Hepatocyte (in vitro differentiated cells): ENCODE measurements around the gene LILRA2. TPM values are rescaled to one million over a fixed set of nuclear protein-coding genes. Genes with fewer than 3 reads are reported as not detected.
"Not testable (repeated sequence)": the region's sequence is repeated elsewhere in the genome, so short reads cannot be mapped to it uniquely, and the experiment has no call there.

Experiments used
- DNase-seq: peaks from one replicate; pipeline ENCODE4 v3.0.0-alpha.2; 2016; ENCODE audit warnings: low spot score
- H2AFZ ChIP-seq: fragments of 200-600 bp; sonication (generic); 2 replicates; pipeline ENCODE4 v1.6.0; 2016; ENCODE audit warnings: antibody characterized with exemption, mild to moderate bottlenecking
- H3K27ac ChIP-seq: fragments of 200-600 bp; sonication (generic); 2 replicates; pipeline ENCODE4 v1.5.1; 2016; ENCODE audit warnings: mild to moderate bottlenecking
- H3K27me3 ChIP-seq: fragments of 200-600 bp; sonication (generic); 2 replicates; pipeline ENCODE4 v1.6.1; 2016
- H3K36me3 ChIP-seq: fragments of 200-600 bp; sonication (generic); replicated peaks from 2 replicates; pipeline ENCODE4 v1.5.1; 2016; ENCODE audit warnings: low read depth; ENCODE audit not compliant: insufficient read depth
- H3K4me1 ChIP-seq: fragments of 200-600 bp; sonication (generic); 2 replicates; pipeline ENCODE4 v1.5.1; 2016; ENCODE audit warnings: mild to moderate bottlenecking, moderate library complexity; ENCODE audit not compliant: insufficient read depth
- H3K4me2 ChIP-seq: fragments of 200-600 bp; sonication (generic); 2 replicates; pipeline ENCODE4 v1.6.0; 2016
- H3K4me3 ChIP-seq: fragments of 200-600 bp; sonication (generic); 2 replicates; pipeline ENCODE4 v1.5.1; 2016; ENCODE audit warnings: mild to moderate bottlenecking
- H3K79me2 ChIP-seq: fragments of 200-600 bp; sonication (generic); 2 replicates; pipeline ENCODE4 v1.6.0; 2017; ENCODE audit warnings: mild to moderate bottlenecking
- H3K9me2 ChIP-seq: fragments of 200-600 bp; sonication (generic); replicated peaks from 2 replicates; pipeline ENCODE4 v1.6.0; 2017; ENCODE audit warnings: mild to moderate bottlenecking; ENCODE audit not compliant: insufficient read depth
- H3K9me3 ChIP-seq: fragments of 200-600 bp; sonication (generic); 2 replicates; pipeline ENCODE4 v1.5.1; 2016; ENCODE audit warnings: low read depth, mild to moderate bottlenecking
- H4K20me1 ChIP-seq: fragments of 200-600 bp; sonication (generic); 2 replicates; pipeline ENCODE4 v1.6.0; 2016; ENCODE audit warnings: mild to moderate bottlenecking; ENCODE audit not compliant: insufficient read depth, poor library complexity, severe bottlenecking
- CTCF ChIP-seq: fragments of 200-600 bp; sonication (generic); IDR thresholded peaks from 2 replicates; pipeline ENCODE4 v1.5.1; 2016; ENCODE audit warnings: antibody characterized with exemption, mild to moderate bottlenecking; ENCODE audit not compliant: poor library complexity
- EZH2 ChIP-seq: fragments of 200-600 bp; sonication (generic); IDR thresholded peaks from 2 replicates; pipeline ENCODE4 v1.6.1; 2016; ENCODE audit warnings: antibody characterized with exemption, mild to moderate bottlenecking, borderline replicate concordance
- EZH2phosphoT487 ChIP-seq: fragments of 200-600 bp; sonication (generic); IDR thresholded peaks from one replicate; pipeline ENCODE4 v1.6.1; 2018; ENCODE audit warnings: antibody characterized with exemption, mild to moderate bottlenecking, low read depth, moderate library complexity; ENCODE audit not compliant: unreplicated experiment, severe bottlenecking
- WGBS: methylation state at CpG from one replicate; pipeline ENCODE4 v1.1.6; 2016; ENCODE audit warnings: low lambda C conversion rate; ENCODE audit errors: missing lambda C conversion rate; 5-methylcytosine and 5-hydroxymethylcytosine counted together
- polyA plus RNA-seq: library from polyadenylated mRNA; unstranded; fragments of >200 nt; fragmentation: Nextera tagmentation; extraction: Ambion mirVana; gene quantifications from 2 replicates; pipeline ENCODE4 v1.2.1, GENCODE V29; 2016
- total RNA-seq: library from RNA; depleted of rRNA; stranded (reverse); fragments of >200 nt; gene quantifications from 2 replicates; pipeline ENCODE4 v1.2.3, GENCODE V29; 2014

Gene LILRA2
- total and polyA plus RNA-seq, 2 experiments from 2014 or later, result not detected

- H3K4me1 ChIP-seq, result no peaks in the 10 kb centered on the region
- H4K20me1 ChIP-seq, result no peaks in the 10 kb centered on the region
- no peak overlapping the region for H2AFZ ChIP-seq
- no peak for DNase-seq
- no peak overlapping the region for H3K4me3 ChIP-seq
- WGBS, result 68% methylated on average over 8 of the region's 8 CpGs
- no peak for TF ChIP-seq EZH2
- no peak for TF ChIP-seq CTCF
- TF ChIP-seq EZH2phosphoT487, result no peak
- no peaks in the 10 kb centered on the region for H3K36me3 ChIP-seq
- H3K9me3 ChIP-seq, result no peaks in the 10 kb centered on the region
- H3K27me3 ChIP-seq, result no peaks in the 10 kb centered on the region
- H3K4me2 ChIP-seq, result no peak overlapping the region
- H3K27ac ChIP-seq, result no peak overlapping the region
- no peaks in the 10 kb centered on the region for H3K79me2 ChIP-seq
- no peaks in the 10 kb centered on the region for H3K9me2 ChIP-seq
Measured at GRCh38 chr19:54626757-54627156, 53.2 kb downstream of the LILRA2 start.

- 40% methylated on average over 4 of the region's 4 CpGs for whole genome bisulfite sequencing
- not testable (repeated sequence) for H4K20me1 ChIP-seq, DNase-seq, H3K4me2 ChIP-seq, H3K79me2 ChIP-seq, H3K4me1 ChIP-seq, H3K27me3 ChIP-seq, H3K9me3 ChIP-seq, H2AFZ ChIP-seq, H3K36me3 ChIP-seq, H3K9me2 ChIP-seq, H3K4me3 ChIP-seq, H3K27ac ChIP-seq
Measured at GRCh38 chr19:54627912-54628311, 54.3 kb downstream of the LILRA2 start.

DNA sequence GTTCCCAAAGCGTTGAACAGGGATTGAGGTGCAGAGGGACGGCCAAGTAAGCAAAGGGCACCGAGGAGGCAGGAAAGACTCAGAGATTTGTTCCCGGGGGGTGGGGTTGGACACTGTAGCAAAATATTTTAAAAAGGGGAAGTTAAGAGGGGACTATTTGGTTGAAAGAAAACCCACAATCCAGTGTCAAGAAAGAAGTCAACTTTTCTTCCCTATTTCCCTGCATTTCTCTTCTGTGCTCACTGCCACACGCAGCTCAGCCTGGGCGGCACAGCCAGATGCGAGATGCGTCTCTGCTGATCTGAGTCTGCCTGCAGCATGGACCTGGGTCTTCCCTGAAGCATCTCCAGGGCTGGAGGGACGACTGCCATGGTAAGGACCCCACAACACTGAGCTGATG, 56.7 kb downstream of the LILRA2 start, which contains the start of gene LILRB1:
Gene LILRB1 (plus strand): TSS at position 223 of the 400 bp plus-strand sequence. CDS start 590 bp downstream, outside the sequence.
- H3K79me2 ChIP-seq, H4K20me1 ChIP-seq, H3K4me3 ChIP-seq, H3K27me3 ChIP-seq, H2AFZ ChIP-seq, H3K27ac ChIP-seq, DNase-seq, H3K4me1 ChIP-seq, H3K4me2 ChIP-seq, H3K9me2 ChIP-seq, H3K9me3 ChIP-seq, H3K36me3 ChIP-seq: not testable (repeated sequence)
- WGBS, result 78% methylated on average over 9 of the region's 9 CpGs

DNA sequence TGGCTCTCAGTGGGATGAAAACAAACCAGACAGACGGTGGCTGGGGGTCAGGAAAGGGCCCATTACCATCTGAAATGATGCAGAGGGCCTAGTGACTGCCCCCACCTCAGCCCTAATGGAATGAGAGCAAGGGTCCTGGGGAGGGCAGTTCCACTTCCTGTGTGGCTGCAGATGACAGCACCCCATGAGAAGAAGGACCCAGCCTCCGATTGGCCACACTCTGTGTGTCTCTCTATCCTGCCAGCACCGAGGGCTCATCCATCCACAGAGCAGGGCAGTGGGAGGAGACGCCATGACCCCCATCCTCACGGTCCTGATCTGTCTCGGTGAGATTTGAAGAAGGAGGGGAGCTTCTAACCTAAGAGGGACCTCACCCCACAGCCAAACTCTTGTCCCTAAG, 57.2 kb downstream of the LILRA2 start:
- Histone ChIP-seq H3K36me3 (no peaks in the 10 kb centered on the region), H3K9me2 (no peaks in the 10 kb centered on the region), H3K9me3 (no peaks in the 10 kb centered on the region), H3K27me3 (no peaks in the 10 kb centered on the region), H3K4me2 (no peak overlapping the region), H3K4me3 (no peak overlapping the region), H2AFZ (no peak overlapping the region), H4K20me1 (no peaks in the 10 kb centered on the region), H3K4me1 (no peaks in the 10 kb centered on the region), H3K79me2 (no peaks in the 10 kb centered on the region), H3K27ac (no peak overlapping the region)
- DNase-seq, result no peak
- 59% methylated on average over 6 of the region's 6 CpGs for WGBS
- TF ChIP-seq EZH2, result no peak
- no peak for TF ChIP-seq EZH2phosphoT487
- TF ChIP-seq CTCF, result no peak

GRCh38 chr19:54631489-54632337, 58.1 kb downstream of the LILRA2 start:
- not testable (repeated sequence) for H3K4me1 ChIP-seq, H4K20me1 ChIP-seq, DNase-seq, H3K79me2 ChIP-seq, H3K9me2 ChIP-seq, H2AFZ ChIP-seq, H3K9me3 ChIP-seq, H3K4me2 ChIP-seq, H3K27ac ChIP-seq, H3K27me3 ChIP-seq, H3K4me3 ChIP-seq, H3K36me3 ChIP-seq
- WGBS, result 77% methylated on average over 23 of the region's 23 CpGs

GRCh38 chr19:54632517-54632916, 58.9 kb downstream of the LILRA2 start:
- not testable (repeated sequence) for H3K9me2 ChIP-seq, H3K4me1 ChIP-seq, H3K4me3 ChIP-seq, H3K27me3 ChIP-seq, H3K36me3 ChIP-seq, DNase-seq, H3K9me3 ChIP-seq, H3K4me2 ChIP-seq, H2AFZ ChIP-seq, H3K27ac ChIP-seq, H4K20me1 ChIP-seq, H3K79me2 ChIP-seq
- 79% methylated on average over 14 of the region's 16 CpGs for WGBS
